H1 (cell line): ENCODE results near the gene RBP7. TPM values are rescaled to one million over a fixed set of nuclear protein-coding genes. Genes with fewer than 3 reads are reported as not detected.

Source experiments
- CHD1 ChIP-seq: IDR thresholded peaks from 2 replicates; pipeline ENCODE4 v1.6.1; 2012; ENCODE audit warnings: low read depth, low read length, improper control_type of control experiment
- CTCF ChIP-seq, 3 experiments: IDR thresholded peaks; 1 replicate in 2 of 3; 2 replicates in 1 of 3; pipeline versions ENCODE4 v1.5.1 to v1.6.1; 2011; ENCODE audit warnings: low read length in 3 of 3, mild to moderate bottlenecking in 3 of 3, inconsistent platforms in 2 of 3, low read depth in 1 of 3, moderate library complexity in 1 of 3; ENCODE audit not compliant: insufficient read depth in 1 of 3; ENCODE audit errors: control extremely low read depth in 1 of 3
- EZH2 ChIP-seq: fragments of 200-600 bp; sonication (generic); IDR thresholded peaks from 2 replicates; pipeline ENCODE4 v1.7.1; 2012; ENCODE audit warnings: low read depth, mild to moderate bottlenecking, moderate library complexity, low read length, inconsistent platforms; ENCODE audit not compliant: severe bottlenecking
- KDM1A ChIP-seq: fragments of 200-600, 300-600 bp; sonication (generic); IDR thresholded peaks from 2 replicates; pipeline ENCODE4 v1.7.1; 2016; ENCODE audit warnings: mild to moderate bottlenecking, low read length, borderline replicate concordance
- MAFK ChIP-seq: IDR thresholded peaks from 2 replicates; pipeline ENCODE4 v1.6.1; 2012; ENCODE audit warnings: low read depth, mild to moderate bottlenecking, improper control_type of control experiment, low read length
- NANOG ChIP-seq: IDR thresholded peaks from 2 replicates; pipeline ENCODE4 v1.6.1; 2011; ENCODE audit warnings: low read length, low read depth, mild to moderate bottlenecking, inconsistent platforms; ENCODE audit not compliant: insufficient read depth, poor library complexity, severe bottlenecking
- PHF8 ChIP-seq: fragments of 200-600 bp; sonication (generic); conservative IDR thresholded peaks from 2 replicates; pipeline ENCODE4 v1.7.1; 2012; ENCODE audit warnings: low read depth, mild to moderate bottlenecking, inconsistent platforms, low read length, moderate library complexity
- SAP30 ChIP-seq: fragments of 300-600 bp; sonication (generic); IDR thresholded peaks from 2 replicates; pipeline ENCODE4 v1.7.1; 2012; ENCODE audit warnings: low read length, moderate library complexity, mild to moderate bottlenecking, inconsistent platforms; ENCODE audit not compliant: insufficient read depth, insufficient replicate concordance
- polyA plus RNA-seq, 7 experiments: library from polyadenylated mRNA; depleted of rRNA in 3 of 7; stranded (reverse) in 5 of 7; unstranded in 2 of 7; fragments of >200 nt in 5 of 7; fragments of 200-250 nt in 2 of 7; gene quantifications; 1 replicate in 5 of 7; 2 replicates in 1 of 7; 4 replicates in 1 of 7; pipeline versions ENCODE4 v1.2.1 to v1.2.3, GENCODE V29; 2011 to 2013; ENCODE audit warnings: missing spikeins in 2 of 7, mixed read lengths in 2 of 7
- total RNA-seq: library from RNA; stranded (reverse); fragmentation: NEBNext Ultra II Directional; extraction: Animal tissue kit (Norgen Biotek cat#: 25700); gene quantifications from 2 replicates; pipeline ENCODE4 v1.2.1, GENCODE V29; 2021

The RBP7 gene
- total and polyA plus RNA-seq, 2 of the 8 experiments (the other 6 are each of a cell fraction or from before 2014, with no cell fraction given): 5.7 to 7.2 TPM

GRCh38 chr1:9993561-9994075 lies 3.4 kb upstream of the RBP7 start (continued):
- TF ChIP-seq EZH2 (no peak), MAFK (no peak), CTCF (IDR thresholded peaks at IDR 0.05; ENCODE audit: control extremely low read depth in 1 of 3, insufficient read depth in 1 of 3, low read depth in 1 of 3, low read length in 3 of 3) (no peak), NANOG (no peak), KDM1A (no peak), SAP30 (no peak), PHF8 (no peak), CHD1 (no peak)
